ENCODE measurements around the gene GHRH.

GRCh38 chr20:37230200-37230599 lies 31.4 kb downstream of the GHRH start:
- TF ChIP-seq, protein P1, sequence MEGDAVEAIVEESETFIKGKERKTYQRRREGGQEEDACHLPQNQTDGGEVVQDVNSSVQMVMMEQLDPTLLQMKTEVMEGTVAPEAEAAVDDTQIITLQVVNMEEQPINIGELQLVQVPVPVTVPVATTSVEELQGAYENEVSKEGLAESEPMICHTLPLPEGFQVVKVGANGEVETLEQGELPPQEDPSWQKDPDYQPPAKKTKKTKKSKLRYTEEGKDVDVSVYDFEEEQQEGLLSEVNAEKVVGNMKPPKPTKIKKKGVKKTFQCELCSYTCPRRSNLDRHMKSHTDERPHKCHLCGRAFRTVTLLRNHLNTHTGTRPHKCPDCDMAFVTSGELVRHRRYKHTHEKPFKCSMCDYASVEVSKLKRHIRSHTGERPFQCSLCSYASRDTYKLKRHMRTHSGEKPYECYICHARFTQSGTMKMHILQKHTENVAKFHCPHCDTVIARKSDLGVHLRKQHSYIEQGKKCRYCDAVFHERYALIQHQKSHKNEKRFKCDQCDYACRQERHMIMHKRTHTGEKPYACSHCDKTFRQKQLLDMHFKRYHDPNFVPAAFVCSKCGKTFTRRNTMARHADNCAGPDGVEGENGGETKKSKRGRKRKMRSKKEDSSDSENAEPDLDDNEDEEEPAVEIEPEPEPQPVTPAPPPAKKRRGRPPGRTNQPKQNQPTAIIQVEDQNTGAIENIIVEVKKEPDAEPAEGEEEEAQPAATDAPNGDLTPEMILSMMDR (IDR thresholded peaks at IDR 0.05; ENCODE audit: low read depth, low read length) = no peak
- no peak for TF ChIP-seq EZH2phosphoT487 (IDR thresholded peaks at IDR 0.05; ENCODE audit: low read depth)
